ENCODE data around the gene R3HDM4.
"Not testable (repeated sequence)": the region's sequence is repeated elsewhere in the genome, so short reads cannot be mapped to it uniquely, and the experiment has no call there.

Gene R3HDM4

DNA sequence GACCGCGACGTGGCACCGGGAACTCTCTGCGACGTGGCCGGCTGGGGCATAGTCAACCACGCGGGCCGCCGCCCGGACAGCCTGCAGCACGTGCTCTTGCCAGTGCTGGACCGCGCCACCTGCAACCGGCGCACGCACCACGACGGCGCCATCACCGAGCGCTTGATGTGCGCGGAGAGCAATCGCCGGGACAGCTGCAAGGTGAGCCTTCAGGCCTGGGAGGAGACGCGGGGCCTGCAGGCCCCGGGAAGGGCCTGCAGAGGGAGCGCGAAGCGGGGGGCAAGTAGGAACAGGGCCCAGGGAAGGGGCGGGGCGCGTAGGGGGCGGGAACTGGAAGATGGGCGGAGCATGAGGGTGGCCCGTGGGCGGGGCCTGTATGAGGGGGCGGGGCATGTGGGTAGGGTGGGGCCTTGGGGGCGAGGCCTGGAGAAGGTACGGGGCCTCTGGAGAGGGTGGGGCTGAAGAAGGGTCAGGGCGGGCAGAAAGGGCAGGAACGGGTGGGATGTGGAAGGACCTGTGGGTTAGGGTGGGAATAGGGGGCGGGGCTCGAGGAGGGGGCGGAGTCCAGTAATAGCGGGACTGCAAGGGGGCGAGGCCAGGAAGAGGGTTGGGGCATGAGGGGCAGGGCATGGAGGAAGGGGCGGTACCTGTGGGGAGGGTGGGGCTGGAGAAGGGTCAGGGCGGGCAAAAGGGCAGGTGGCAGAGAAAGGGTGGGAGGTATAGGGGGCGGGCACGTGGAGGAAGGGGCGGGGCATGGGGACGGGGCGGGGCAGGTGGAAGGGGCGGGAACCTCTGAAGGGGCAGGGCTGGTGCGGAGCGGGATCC is 51.1 kb downstream of the R3HDM4 start:
- in situ Hi-C loops (cut with MboI; ENCODE audit: low sequenced_read_pairs): no loop called here

DNA sequence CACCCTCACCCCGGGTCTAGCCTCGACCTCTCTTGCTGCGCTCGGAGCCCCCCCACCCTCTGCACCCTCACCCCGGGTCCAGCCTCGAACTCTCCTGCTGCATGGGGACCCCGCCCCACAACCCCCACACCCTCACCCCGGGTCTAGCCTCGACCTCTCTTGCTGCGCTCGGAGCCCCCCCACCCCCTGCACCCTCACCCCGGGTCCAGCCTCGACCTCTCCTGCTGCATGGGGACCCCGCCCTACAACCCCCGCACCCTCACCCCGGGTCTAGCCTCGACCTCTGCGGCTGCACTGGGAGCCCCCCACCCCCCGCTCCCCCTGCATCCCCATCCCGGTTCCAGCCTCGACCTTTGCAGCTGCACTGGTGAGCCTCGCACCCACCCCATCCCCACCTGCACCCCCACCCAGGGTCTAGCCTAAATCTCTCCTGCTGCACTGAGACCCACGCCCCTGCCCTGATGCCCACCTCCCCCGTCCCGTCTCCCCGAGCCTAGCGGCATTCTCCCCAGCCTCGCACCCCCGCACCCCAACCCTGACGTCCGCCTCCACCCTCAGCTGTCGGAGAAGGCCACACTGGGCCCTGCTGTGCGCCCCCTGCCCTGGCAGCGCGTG is 51.8 kb downstream of the R3HDM4 start:
- in situ Hi-C loops (cut with MboI; ENCODE audit: low sequenced_read_pairs): no loop called here

GRCh38 chr19:858868-859843 is 53.9 kb downstream of the R3HDM4 start, which contains the start of gene CFD:
Gene CFD (plus strand): TSS chr19:859664. CDS start chr19:859690, 26 bp downstream.
- in situ Hi-C loops (cut with MboI; ENCODE audit: low sequenced_read_pairs): no loop called here

DNA sequence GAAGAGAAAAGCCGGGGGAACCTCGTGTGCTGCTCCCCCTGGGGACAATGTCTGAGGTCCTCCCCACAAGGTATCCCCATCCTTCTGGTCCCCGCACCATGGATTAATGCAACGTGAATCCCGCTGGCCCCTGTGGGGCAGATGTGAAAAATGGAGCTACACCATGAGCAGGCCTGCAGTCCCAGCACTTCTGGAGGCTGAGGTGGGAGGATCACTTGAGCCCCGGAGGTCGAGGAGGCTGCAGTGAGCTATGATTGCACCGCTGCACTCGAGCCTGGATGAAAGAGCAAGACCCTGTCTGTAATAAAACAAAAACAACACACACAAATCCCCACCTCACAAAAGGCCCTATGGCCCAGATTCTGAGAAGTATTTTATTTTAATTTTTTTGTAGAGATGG is 54.7 kb downstream of the R3HDM4 start:
- in situ Hi-C loops (cut with MboI; ENCODE audit: low sequenced_read_pairs): no loop called here

DNA sequence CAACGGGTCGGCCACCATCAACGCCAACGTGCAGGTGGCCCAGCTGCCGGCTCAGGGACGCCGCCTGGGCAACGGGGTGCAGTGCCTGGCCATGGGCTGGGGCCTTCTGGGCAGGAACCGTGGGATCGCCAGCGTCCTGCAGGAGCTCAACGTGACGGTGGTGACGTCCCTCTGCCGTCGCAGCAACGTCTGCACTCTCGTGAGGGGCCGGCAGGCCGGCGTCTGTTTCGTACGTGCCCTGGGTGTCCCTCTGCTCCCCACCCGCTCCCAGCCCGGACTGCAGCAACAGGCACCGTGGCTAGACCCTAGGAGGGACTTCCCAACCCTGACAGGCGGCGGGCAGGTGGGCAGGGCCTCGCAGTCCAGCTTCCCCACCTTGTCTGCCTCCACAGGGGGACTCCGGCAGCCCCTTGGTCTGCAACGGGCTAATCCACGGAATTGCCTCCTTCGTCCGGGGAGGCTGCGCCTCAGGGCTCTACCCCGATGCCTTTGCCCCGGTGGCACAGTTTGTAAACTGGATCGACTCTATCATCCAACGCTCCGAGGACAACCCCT is 57.4 kb downstream of the R3HDM4 start:
- in situ Hi-C loops (cut with MboI; ENCODE audit: low sequenced_read_pairs): no loop called here

DNA sequence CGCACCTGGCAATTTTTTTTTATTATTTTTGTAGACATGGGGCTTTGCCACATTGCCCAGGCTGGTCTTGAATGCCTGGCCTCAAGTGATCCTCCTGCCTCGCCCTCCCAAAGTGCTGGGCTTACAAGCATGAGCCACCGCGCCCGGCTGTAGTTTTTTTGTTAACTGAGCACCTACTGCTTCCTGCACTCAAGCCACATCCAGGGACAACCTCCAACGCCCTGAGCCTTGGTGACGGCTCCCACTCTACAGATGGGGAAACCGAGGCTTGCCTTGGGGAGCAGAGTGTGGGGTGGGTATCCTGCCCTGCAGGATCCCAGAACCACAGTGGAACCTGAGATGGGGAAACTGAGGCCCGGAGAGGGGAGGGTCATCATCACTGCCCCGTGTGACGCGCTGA is 57.9 kb downstream of the R3HDM4 start:
- in situ Hi-C loops (cut with MboI; ENCODE audit: low sequenced_read_pairs): no loop called here

- in situ Hi-C loops (cut with MboI; ENCODE audit: low sequenced_read_pairs): no loop called here
These were observed 58.5 kb downstream of the R3HDM4 start for GRCh38 chr19:854549-854948.

- in situ Hi-C loops (cut with MboI; ENCODE audit: low sequenced_read_pairs): not testable (repeated sequence)
These were observed 59.3 kb downstream of the R3HDM4 start for GRCh38 chr19:853614-854220.

DNA sequence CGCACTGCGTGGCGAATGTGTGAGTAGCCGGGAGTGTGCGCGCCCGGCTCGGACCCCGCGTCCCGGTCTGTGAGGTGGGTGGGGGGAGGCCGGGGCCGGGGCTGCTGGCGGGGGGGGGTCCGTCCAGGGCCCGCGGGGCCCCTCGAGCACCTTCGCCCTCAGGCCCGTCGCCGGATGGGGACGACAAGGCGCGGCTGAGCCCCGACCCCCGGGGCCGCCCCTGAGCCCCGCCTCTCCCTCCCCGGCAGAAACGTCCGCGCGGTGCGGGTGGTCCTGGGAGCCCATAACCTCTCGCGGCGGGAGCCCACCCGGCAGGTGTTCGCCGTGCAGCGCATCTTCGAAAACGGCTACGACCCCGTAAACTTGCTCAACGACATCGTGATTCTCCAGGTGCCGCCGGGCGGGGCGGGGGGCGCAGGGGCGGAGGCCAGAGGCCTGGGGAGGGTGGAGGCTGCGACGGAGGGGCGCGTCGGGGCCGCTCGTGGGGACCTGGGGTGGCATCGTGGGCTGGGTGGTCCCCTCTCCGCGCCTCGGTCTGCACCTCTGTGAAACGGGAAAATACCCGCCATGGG is 59.9 kb downstream of the R3HDM4 start:
- in situ Hi-C loops (cut with MboI; ENCODE audit: low sequenced_read_pairs): no loop called here

GRCh38 chr19:852136-853013 is 60.6 kb downstream of the R3HDM4 start, which contains the start of gene ELANE:
Gene ELANE (plus strand): TSS chr19:852303. CDS start chr19:852329, 26 bp downstream.
- in situ Hi-C loops (cut with MboI; ENCODE audit: low sequenced_read_pairs): no loop called here

GRCh38 chr19:850979-851335 is 62.1 kb downstream of the R3HDM4 start:
- in situ Hi-C loops (cut with MboI; ENCODE audit: low sequenced_read_pairs): no loop called here

DNA sequence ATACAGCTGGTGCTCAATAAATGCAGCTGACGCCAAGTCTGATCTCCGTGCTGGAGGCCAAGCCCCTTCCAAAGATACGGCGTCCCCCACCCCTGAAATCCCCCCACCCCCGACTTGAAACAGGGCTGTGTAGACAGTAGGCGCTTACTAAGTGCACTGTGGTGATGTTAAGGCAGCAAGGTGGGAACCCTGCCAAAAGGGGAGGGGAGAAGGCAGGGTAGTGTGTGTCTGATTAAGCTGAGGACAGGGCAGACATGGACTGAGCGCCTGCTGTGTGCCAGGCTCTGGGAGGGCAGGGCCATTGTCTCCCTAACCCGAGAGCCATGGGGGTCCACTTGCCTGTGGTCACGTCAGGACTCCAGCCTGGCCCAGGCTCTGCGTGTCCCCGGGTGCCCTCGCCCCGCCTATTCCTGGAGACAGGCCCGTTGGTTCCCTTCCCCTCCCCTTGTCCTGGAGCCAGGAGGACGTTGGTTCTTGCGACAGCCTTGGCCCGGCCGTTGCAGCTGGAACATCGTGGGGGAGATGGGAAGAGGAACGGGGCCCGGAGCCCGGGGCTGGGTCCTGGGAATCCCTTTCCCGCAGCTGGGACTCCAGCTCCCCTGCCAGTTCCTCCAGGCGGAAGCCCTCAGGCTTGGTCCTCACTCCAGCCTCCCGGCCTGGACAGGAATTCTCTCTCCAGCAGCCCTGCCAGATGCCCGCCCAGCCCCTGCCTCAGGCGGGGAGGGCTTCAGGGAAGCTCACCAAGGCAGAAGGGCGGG is 62.6 kb downstream of the R3HDM4 start:
- in situ Hi-C loops (cut with MboI; ENCODE audit: low sequenced_read_pairs): no loop called here

GRCh38 chr19:849195-849594 is 63.8 kb downstream of the R3HDM4 start:
- in situ Hi-C loops (cut with MboI; ENCODE audit: low sequenced_read_pairs): not testable (repeated sequence)

- in situ Hi-C loops (cut with MboI; ENCODE audit: low sequenced_read_pairs): no loop called here
These were observed 64.6 kb downstream of the R3HDM4 start for GRCh38 chr19:848386-848921.

Measured in HL-60/S4 treated with retinoic acid at 250 ng/mL for 4 days and 3 days (cell line).